Keratinocyte (primary cell): Measurements from ENCODE around the gene RALY.

Source experiments
- CTCF ChIP-seq, 3 experiments: IDR thresholded peaks in 1 of 3; conservative IDR thresholded peaks in 1 of 3; optimal IDR thresholded peaks in 1 of 3; 2 replicates in 2 of 3; 3 replicates in 1 of 3; pipeline versions ENCODE3 to v1.5.1; 2011; ENCODE audit warnings: low read length in 3 of 3, mild to moderate bottlenecking in 3 of 3, moderate library complexity in 2 of 3, control low read depth in 1 of 3, inconsistent platforms in 1 of 3; ENCODE audit not compliant: insufficient read depth in 2 of 3; ENCODE audit errors: extremely low read depth in 1 of 3
- EZH2 ChIP-seq: IDR thresholded peaks from one replicate; pipeline ENCODE4 v1.6.1; 2012; ENCODE audit warnings: inconsistent platforms, mild to moderate bottlenecking, low read length, moderate library complexity

- no peak for TF ChIP-seq CTCF (optimal IDR thresholded peaks at IDR 0.05 in 1 of 3, IDR thresholded peaks at IDR 0.05 in 1 of 3, conservative IDR thresholded peaks at IDR 0.05 in 1 of 3; ENCODE audit: extremely low read depth in 1 of 3, insufficient read depth in 2 of 3, low read length in 3 of 3)
- TF ChIP-seq EZH2, result no peak
Measured at GRCh38 chr20:34095825-34096224, 102.1 kb downstream of the RALY start.
